HAP-1 (cell line): ENCODE data around the gene PRAMEF14.
"Not testable (repeated sequence)": the region's sequence is repeated elsewhere in the genome, so short reads cannot be mapped to it uniquely, and the experiment has no call there.

Source experiments
- DNase-seq, 2 experiments: peaks; one replicate each; pipeline ENCODE4 v3.0.0-alpha.2; 2016 to 2020; ENCODE audit warnings: low spot score in 2 of 2
- H3K27me3 ChIP-seq: fragments of 250-450 bp; sonication (Bioruptor Pico); 2 replicates; pipeline ENCODE4 v1.5.1; 2020; ENCODE audit warnings: low read depth, mild to moderate bottlenecking, moderate library complexity
- H3K36me3 ChIP-seq: fragments of 250-450 bp; sonication (Bioruptor Pico); replicated peaks from 2 replicates; pipeline ENCODE4 v1.5.1; 2020; ENCODE audit warnings: mild to moderate bottlenecking
- H3K4me1 ChIP-seq: fragments of 250-450 bp; sonication (Bioruptor Pico); 2 replicates; pipeline ENCODE4 v1.5.1; 2020; ENCODE audit warnings: mild to moderate bottlenecking
- H3K4me3 ChIP-seq: fragments of 250-450 bp; sonication (Bioruptor Pico); 2 replicates; pipeline ENCODE4 v1.5.1; 2020; ENCODE audit warnings: mild to moderate bottlenecking, moderate library complexity
- H3K9me3 ChIP-seq: fragments of 250-450 bp; sonication (Bioruptor Pico); 2 replicates; pipeline ENCODE4 v1.5.1; 2020; ENCODE audit warnings: mild to moderate bottlenecking, moderate library complexity
- in situ Hi-C: fragments of 300-500 bp; cut with MboI; formaldehyde crosslinking; loops from 3 replicates; pipeline ENCODE4 v1.14.3; 2020; ENCODE audit warnings: low sequenced_read_pairs, inconsistent platforms, mixed read lengths

The PRAMEF14 gene

GRCh38 chr1:13315281-13315680 is 31.7 kb downstream of the PRAMEF14 start, which contains the start of gene PRAMEF15:
TSS of gene PRAMEF15 (plus strand) at chr1:13315581. CDS start at chr1:13318408, 2,827 bp downstream.
- H3K9me3 ChIP-seq, H3K36me3 ChIP-seq, in situ Hi-C loops, H3K4me3 ChIP-seq, DNase-seq, H3K4me1 ChIP-seq, H3K27me3 ChIP-seq: not testable (repeated sequence)

- H3K9me3 ChIP-seq, in situ Hi-C loops, H3K27me3 ChIP-seq, DNase-seq, H3K4me3 ChIP-seq, H3K4me1 ChIP-seq, H3K36me3 ChIP-seq: not testable (repeated sequence)
Observed at GRCh38 chr1:13303239-13303638, 43.7 kb downstream of the PRAMEF14 start, which contains the start of gene PRAMEF33. TSS of gene PRAMEF33 (plus strand) at chr1:13303539. CDS start at chr1:13305955, 2,416 bp downstream.

- H3K36me3 ChIP-seq, in situ Hi-C loops, H3K9me3 ChIP-seq, H3K4me1 ChIP-seq, H3K27me3 ChIP-seq, DNase-seq, H3K4me3 ChIP-seq: not testable (repeated sequence)
Observed at GRCh38 chr1:13302197-13302596, 44.7 kb downstream of the PRAMEF14 start.

- in situ Hi-C loops, DNase-seq, H3K4me1 ChIP-seq, H3K9me3 ChIP-seq, H3K36me3 ChIP-seq, H3K27me3 ChIP-seq, H3K4me3 ChIP-seq: not testable (repeated sequence)
Observed at GRCh38 chr1:13298699-13299098, 48.2 kb downstream of the PRAMEF14 start.

DNA sequence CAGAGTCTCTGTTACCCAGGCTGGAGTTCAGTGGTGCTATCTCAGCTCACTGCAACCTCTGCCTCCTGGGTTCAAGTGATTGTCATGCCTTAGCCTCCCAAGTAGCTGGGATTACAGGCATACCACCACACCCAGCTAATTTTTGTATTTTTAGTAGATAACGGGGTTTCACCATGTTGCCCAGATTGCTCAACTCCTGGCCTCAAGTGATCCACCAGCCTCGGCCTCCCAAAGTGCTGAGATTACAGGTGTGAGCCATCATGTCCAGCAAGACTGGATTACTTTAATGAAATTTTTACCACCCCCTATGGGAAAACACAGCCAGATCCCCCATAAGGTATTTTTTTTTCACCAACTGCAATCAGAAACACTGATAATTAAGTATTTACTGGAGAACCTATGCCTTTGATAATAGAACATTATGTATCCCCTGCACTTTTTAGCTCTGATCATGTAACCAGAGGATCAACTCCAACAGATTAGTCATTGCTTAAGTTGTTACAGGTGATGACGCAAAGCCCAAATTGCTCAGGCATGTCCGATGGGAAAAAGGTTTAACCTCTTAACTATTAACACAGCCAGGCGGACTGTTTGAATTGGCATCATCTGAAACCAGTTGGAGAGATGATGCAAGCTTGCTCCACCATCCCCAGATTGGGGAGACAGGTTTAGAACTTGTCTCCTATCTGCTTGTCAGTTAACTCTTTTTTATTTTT is 49.6 kb downstream of the PRAMEF14 start:
- H3K36me3 ChIP-seq, in situ Hi-C loops, H3K4me1 ChIP-seq, H3K4me3 ChIP-seq, H3K9me3 ChIP-seq, H3K27me3 ChIP-seq, DNase-seq: not testable (repeated sequence)
